Activated CD8-positive, alpha-beta T cell treated with anti-CD3 and anti-CD28 coated beads for 36 hours (primary cell): Measurements from ENCODE around the gene POLR3H. TPM values are rescaled to one million over a fixed set of nuclear protein-coding genes. Genes with fewer than 3 reads are reported as not detected.

Experiments used
- ATAC-seq: fragments of 200-7000 bp; cut with Tn5 transposase; one replicate; pipeline ENCODE4 v1.10.0; 2021; ENCODE audit warnings: mild to moderate bottlenecking, moderate library complexity
- CTCF ChIA-PET: fragments of 350-600 bp; sonication (Branson Sonifier 250); formaldehyde crosslinking; loops from one replicate; lab custom pipeline; 2021; ENCODE audit warnings: antibody characterized with exemption; lab: Charles Lee
- POLR2A ChIA-PET: fragments of 350-600 bp; sonication (Branson Sonifier 250); formaldehyde crosslinking; loops from one replicate; lab custom pipeline; 2021; ENCODE audit warnings: antibody characterized with exemption; lab: Charles Lee
- DNase-seq: peaks from one replicate; pipeline ENCODE4 v3.0.0-alpha.2; 2020
- H3K27ac Mint-ChIP-seq: one replicate; pipeline ENCODE4 v1.8.0; 2021; ENCODE audit warnings: mild to moderate bottlenecking, mixed read lengths
- H3K27me3 Mint-ChIP-seq: one replicate; pipeline ENCODE4 v1.8.0; 2021; ENCODE audit warnings: mixed read lengths
- H3K36me3 Mint-ChIP-seq: one replicate; pipeline ENCODE4 v1.8.0; 2021; ENCODE audit warnings: low read depth, mixed read lengths
- H3K4me1 Mint-ChIP-seq: one replicate; pipeline ENCODE4 v1.8.0; 2021; ENCODE audit warnings: low read depth, mixed read lengths
- H3K4me3 Mint-ChIP-seq: one replicate; pipeline ENCODE4 v1.8.0; 2021; ENCODE audit warnings: mild to moderate bottlenecking, moderate library complexity, mixed read lengths
- H3K9me3 Mint-ChIP-seq: one replicate; pipeline ENCODE4 v1.8.0; 2021; ENCODE audit warnings: mixed read lengths
- CTCF ChIP-seq: fragments of 200-600 bp; IDR thresholded peaks from one replicate; pipeline ENCODE4 v1.8.0; 2022; ENCODE audit warnings: antibody characterized with exemption, mild to moderate bottlenecking
- intact Hi-C: fragments of 100-400 bp; cut with micrococcal nuclease; formaldehyde crosslinking; loops from one replicate; pipeline ENCODE4 v1.10.0; 2022
- total RNA-seq, 2 experiments: library from RNA; stranded (reverse); gene quantifications; one replicate each; pipeline ENCODE4 v1.2.3, GENCODE V29; 2021

POLR3H gene
- total RNA-seq, 2 experiments from 2014 or later: 26.8 to 29.0 TPM

- CTCF ChIA-PET: interaction anchor here (0.7 kb wide), 1 partner anchor 30 kb away, joined by 3 read pairs; no protein-coding TSS in a partner anchor
- POLR2A ChIA-PET: interaction anchor here (0.5 to 0.8 kb wide), 4 partner anchors 18 to 175 kb away, joined by 3 to 5 read pairs (median 3); partner anchors contain the start of gene ACO2
- intact Hi-C loops: no loop called here
- DNase-seq: no peak
- TF ChIP-seq CTCF: no peak
- Mint-ChIP-seq H3K4me1 (peaks cover 24% of the 10 kb centered on the region), H3K4me3 (no peak overlapping the region), H3K27ac (no peak overlapping the region), H3K36me3 (peaks cover 1% of the 10 kb centered on the region), H3K27me3 (no peaks in the 10 kb centered on the region), H3K9me3 (no peaks in the 10 kb centered on the region)
- no peak for ATAC-seq
Measured at GRCh38 chr22:41487037-41487935, 57.0 kb downstream of the POLR3H start.

GRCh38 chr22:41485033-41485432 is 59.2 kb downstream of the POLR3H start:
- DNase-seq (no peak), ATAC-seq (no peak)
- no peaks in the 10 kb centered on the region for H3K9me3 Mint-ChIP-seq
- POLR2A ChIA-PET: interaction anchor here (0.7 kb wide), 1 partner anchor 27 kb away, joined by 3 read pairs; no protein-coding TSS in a partner anchor
- H3K4me1 Mint-ChIP-seq: peaks cover 38% of the 10 kb centered on the region
- CTCF ChIA-PET: interaction anchor here (0.8 kb wide), 1 partner anchor 81 kb away, joined by 3 read pairs; no protein-coding TSS in a partner anchor
- no peak for TF ChIP-seq CTCF
- intact Hi-C loops: no loop called here
- H3K27me3 Mint-ChIP-seq: no peaks in the 10 kb centered on the region
- H3K27ac Mint-ChIP-seq: no peak overlapping the region
- no peak overlapping the region for H3K4me3 Mint-ChIP-seq
- H3K36me3 Mint-ChIP-seq: peaks cover 1% of the 10 kb centered on the region

DNA sequence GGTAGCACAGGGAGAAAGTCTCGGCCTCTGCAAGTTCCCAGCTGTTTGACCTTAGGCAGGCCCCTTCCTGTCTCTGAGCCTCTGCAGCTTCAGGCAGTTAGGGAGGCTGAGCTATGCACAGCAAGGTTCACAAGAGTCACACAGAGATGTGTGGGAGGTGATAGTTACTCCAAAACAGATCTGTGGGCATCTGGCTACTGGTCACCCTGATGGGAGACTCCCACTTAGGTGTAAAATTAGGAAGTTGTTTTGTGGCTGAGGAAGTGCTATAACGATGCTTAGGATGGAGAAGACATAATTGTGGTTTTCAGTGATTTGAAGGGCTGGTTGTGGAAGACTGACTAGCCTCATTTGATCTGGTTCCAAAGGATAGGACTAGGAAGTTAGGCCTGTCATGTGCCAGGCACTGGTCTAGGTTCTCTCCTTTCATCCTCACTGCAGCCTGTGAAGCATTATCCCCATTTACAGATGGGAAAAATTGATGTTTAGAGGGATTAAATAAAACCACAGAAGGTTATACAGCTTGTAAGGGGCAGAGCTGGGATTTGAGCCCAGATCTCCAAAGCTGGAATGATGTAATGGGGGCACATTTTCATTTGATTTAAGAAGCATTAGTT is 61.8 kb downstream of the POLR3H start:
- DNase-seq (peak; percentile 12), ATAC-seq (peak; percentile 42)
- intact Hi-C loops: no loop called here
- Mint-ChIP-seq H3K36me3 (peaks cover 3% of the 10 kb centered on the region), H3K27me3 (no peaks in the 10 kb centered on the region), H3K9me3 (no peaks in the 10 kb centered on the region), H3K27ac (peak overlapping the region; percentile 7), H3K4me1 (peaks cover 46% of the 10 kb centered on the region), H3K4me3 (no peak overlapping the region)
- POLR2A ChIA-PET: interaction anchor here (1.0 to 1.6 kb wide), 2 partner anchors 11 to 36 kb away, joined by 3 to 6 read pairs; partner anchors contain the start of gene TOB2
- TF ChIP-seq CTCF: no peak
- CTCF ChIA-PET: interaction anchor here (0.9 to 1.6 kb wide), 2 partner anchors 43 to 79 kb away, joined by 3 to 5 read pairs; no protein-coding TSS in a partner anchor

GRCh38 chr22:41481925-41482318 is 62.3 kb downstream of the POLR3H start:
- no peak for TF ChIP-seq CTCF
- POLR2A ChIA-PET: interaction anchor here (1.0 to 1.6 kb wide), 2 partner anchors 12 to 36 kb away, joined by 3 to 6 read pairs; partner anchors contain the start of gene TOB2
- no peak for ATAC-seq
- H3K4me3 Mint-ChIP-seq: no peak overlapping the region
- H3K27ac Mint-ChIP-seq: no peak overlapping the region
- intact Hi-C loops: no loop called here
- no peak for DNase-seq
- H3K4me1 Mint-ChIP-seq: peaks cover 42% of the 10 kb centered on the region
- H3K9me3 Mint-ChIP-seq: no peaks in the 10 kb centered on the region
- CTCF ChIA-PET: interaction anchor here (0.9 to 1.6 kb wide), 2 partner anchors 43 to 78 kb away, joined by 3 to 5 read pairs; no protein-coding TSS in a partner anchor
- peaks cover 3% of the 10 kb centered on the region for H3K36me3 Mint-ChIP-seq
- H3K27me3 Mint-ChIP-seq: no peaks in the 10 kb centered on the region
